Astrocyte of the cerebellum (primary cell): ENCODE measurements around the gene CRACR2B.

Experiments
- DNase-seq: peaks from one replicate; pipeline ENCODE4 v3.0.0-alpha.2; 2011; ENCODE audit warnings: low read depth
- H3K4me3 ChIP-seq: 2 replicates; pipeline ENCODE4 v1.5.1; 2011; ENCODE audit warnings: mild to moderate bottlenecking, low read depth, low read length, moderate library complexity
- CTCF ChIP-seq: IDR thresholded peaks from 2 replicates; pipeline ENCODE4 v1.5.1; 2012; ENCODE audit warnings: low read length, low read depth, moderate library complexity, mild to moderate bottlenecking; ENCODE audit errors: missing control alignments
- in situ Hi-C: cut with HindIII; loops from 2 replicates; pipeline ENCODE4 v1.10.0; 2017; ENCODE audit warnings: low sequenced_read_pairs

The CRACR2B gene

GRCh38 chr11:787084-787675 is 40.5 kb upstream of the CRACR2B start:
- no peak overlapping the region for H3K4me3 ChIP-seq
- TF ChIP-seq CTCF: no peak
- in situ Hi-C loops: no loop called here
- no peak for DNase-seq

GRCh38 chr11:788009-788640 is 39.6 kb upstream of the CRACR2B start:
- H3K4me3 ChIP-seq: no peak overlapping the region
- DNase-seq: no peak
- TF ChIP-seq CTCF: no peak
- in situ Hi-C loops: no loop called here

- TF ChIP-seq CTCF: no peak
- DNase-seq: no peak
- peak overlapping the region; percentile 28 for H3K4me3 ChIP-seq
- in situ Hi-C loops: no loop called here
These were observed 38.5 kb upstream of the CRACR2B start for GRCh38 chr11:788953-789940.

- DNase-seq: no peak
- TF ChIP-seq CTCF: no peak
- peak within 1 kb of the TSS; percentile 28 for H3K4me3 ChIP-seq
- in situ Hi-C loops: no loop called here
These were observed 37.8 kb upstream of the CRACR2B start, which contains the start of gene CEND1 for GRCh38 chr11:789943-790342. Gene CEND1 (minus strand): TSS chr11:790090. CDS start chr11:788576, 1,514 bp downstream.

- no peak for DNase-seq
- in situ Hi-C loops: no loop called here
- no peak overlapping the region for H3K4me3 ChIP-seq
- TF ChIP-seq CTCF: no peak
These were observed 36.8 kb upstream of the CRACR2B start for GRCh38 chr11:790721-791564.
